ENCODE measurements around the gene NCF2.

NCF2 gene

DNA sequence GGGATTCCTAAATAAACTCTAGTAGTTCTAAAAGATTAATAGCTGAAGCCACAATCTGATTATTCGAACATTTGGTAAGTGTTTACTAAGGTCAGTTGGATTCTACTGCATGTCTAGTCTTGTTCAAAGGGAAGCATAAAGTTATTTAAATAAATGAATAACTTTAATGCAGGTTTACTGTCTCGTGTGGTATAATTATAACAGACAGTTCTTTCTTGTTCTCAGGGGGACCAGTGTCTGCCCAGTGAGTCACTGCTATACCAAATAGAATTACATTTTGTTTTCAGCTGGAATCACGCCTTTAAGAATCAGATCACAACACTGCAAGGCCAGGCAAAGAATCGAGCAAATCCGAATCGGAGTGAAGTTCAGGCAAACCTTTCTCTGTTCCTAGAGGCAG, 72.9 kb downstream of the NCF2 start:
- DNase-seq (ENCODE audit: low read depth, low spot score) = no peak

DNA sequence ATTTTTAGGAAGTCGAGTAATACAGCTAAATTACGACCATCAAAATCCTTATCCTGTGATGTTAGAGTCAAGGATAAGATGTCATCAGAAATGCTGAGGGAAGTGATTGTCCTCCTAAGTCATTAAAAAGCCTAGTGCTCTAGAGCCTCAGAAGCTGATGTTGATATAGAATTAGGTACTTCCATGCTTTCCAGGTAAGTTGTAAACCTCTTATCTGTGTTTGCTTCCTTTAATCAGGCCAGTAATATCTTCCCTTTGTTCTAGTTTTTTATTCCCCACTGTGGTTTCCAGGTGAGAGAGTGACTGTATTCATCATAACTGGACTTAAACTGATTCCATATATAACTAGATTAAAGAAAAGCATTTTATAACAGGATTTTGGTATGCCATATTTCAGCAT, 73.5 kb downstream of the NCF2 start:
- no peak overlapping the region for H3K4me3 ChIP-seq (ENCODE audit: low read length)
- DNase-seq (ENCODE audit: low read depth, low spot score) = no peak

More for the DNA sequence above, 72.9 kb downstream of the NCF2 start:
- H3K4me3 ChIP-seq (ENCODE audit: low read length) = no peak overlapping the region

- H3K4me3 ChIP-seq (ENCODE audit: low read length) = no peak overlapping the region
- no peak for DNase-seq (ENCODE audit: low read depth, low spot score)
These were observed 75.1 kb downstream of the NCF2 start for GRCh38 chr1:183515002-183515689.

GRCh38 chr1:183514235-183514634, 76.0 kb downstream of the NCF2 start:
- no peak for DNase-seq (ENCODE audit: low read depth, low spot score)

DNA sequence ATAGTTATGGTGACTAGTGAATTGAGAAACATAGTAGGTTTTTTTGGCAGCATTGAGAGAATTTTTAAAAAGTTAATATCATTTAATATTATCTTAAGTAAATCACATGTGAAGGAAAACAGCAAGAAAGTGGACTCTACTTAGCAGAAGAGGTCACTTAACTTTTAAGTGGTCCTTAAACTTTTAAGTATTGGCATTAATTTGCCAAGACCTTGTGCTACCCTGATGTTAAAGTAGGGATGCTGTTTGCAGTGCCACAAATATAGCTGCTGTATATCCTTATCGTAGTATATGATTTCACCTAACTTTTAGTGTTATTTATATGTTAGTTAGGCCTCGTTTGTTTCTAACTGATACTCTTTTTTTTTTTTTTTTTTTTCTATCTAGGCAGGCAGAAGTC, 77.8 kb downstream of the NCF2 start:
- no peak overlapping the region for H3K4me3 ChIP-seq (ENCODE audit: low read length)
- DNase-seq (ENCODE audit: low read depth, low spot score) = no peak

More at GRCh38 chr1:183514235-183514634, 76.0 kb downstream of the NCF2 start:
- no peak overlapping the region for H3K4me3 ChIP-seq (ENCODE audit: low read length)

- H3K4me3 ChIP-seq (ENCODE audit: low read length) = no peak overlapping the region
- DNase-seq (ENCODE audit: low read depth, low spot score) = no peak
These were observed 81.6 kb downstream of the NCF2 start for GRCh38 chr1:183508694-183509093.

DNA sequence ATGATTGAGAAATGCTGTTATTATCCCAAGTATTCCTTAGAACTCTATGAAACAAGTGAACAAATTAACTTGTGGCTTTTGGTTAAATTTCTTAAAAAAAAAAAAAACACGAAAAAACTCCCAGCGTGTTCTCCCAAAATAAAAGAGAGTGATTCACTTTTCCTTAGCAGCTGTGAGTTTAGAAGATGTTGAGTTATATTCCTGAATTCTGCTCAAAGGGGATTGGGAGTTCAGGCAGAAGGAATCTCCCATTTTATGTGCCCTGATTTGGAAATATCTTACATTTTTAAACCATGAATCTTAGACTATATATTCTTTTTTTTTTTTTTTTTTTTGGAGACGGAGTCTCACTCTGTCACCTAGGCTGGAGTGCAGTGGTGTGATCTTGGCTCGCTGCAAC, 83.7 kb downstream of the NCF2 start:
- DNase-seq (ENCODE audit: low read depth, low spot score) = no peak
- no peak overlapping the region for H3K4me3 ChIP-seq (ENCODE audit: low read length)

Data from Jurkat, Clone E6-1 (cell line).